GM21390 (cell line): ENCODE measurements around the gene PLCB4.

Experiments used
- ATAC-seq: cut with Tn5 transposase; IDR thresholded peaks from one replicate; pipeline ENCODE4 v1.9.1; 2021; ENCODE audit not compliant: unreplicated experiment

The PLCB4 gene

DNA sequence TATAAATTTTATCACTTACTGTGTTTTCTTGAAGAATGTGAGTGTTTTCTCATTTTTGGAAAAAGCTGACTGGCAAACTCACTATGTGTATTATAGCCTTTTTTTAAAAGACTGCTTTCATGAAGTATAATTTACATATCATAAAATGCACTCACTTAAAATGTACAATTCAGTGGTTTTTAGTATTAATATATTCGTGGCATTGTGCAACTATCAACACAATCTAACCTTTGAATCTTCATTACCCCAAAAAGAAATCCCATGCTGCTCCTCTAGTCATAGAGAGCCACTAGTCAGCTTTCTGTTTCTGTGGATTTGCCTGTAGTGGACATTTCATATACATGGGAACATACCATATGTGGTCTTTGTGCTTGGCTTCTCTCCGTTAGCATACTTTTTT is 143.8 kb downstream of the PLCB4 start:
- no peak for ATAC-seq

DNA sequence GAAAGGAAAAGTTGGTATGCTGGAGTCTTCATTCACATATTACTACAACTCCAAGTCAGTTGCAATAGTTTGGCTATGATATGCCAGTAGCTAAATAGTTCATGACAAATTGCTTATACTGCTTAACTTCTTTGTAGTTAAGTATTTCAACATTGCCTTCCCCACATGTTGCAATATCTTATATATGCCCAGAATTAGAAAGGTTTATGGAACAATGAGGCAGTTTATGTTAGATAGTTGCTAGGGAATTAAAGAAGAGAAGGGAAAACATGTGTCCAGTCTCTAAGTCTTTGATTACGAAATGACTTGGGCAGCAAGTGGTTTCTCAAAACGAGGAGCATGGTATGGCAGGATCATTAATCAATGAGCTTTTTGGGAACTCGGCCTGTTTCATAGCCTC is 145.8 kb downstream of the PLCB4 start:
- no peak for ATAC-seq

GRCh38 chr20:9215539-9215938 is 146.7 kb downstream of the PLCB4 start:
- no peak for ATAC-seq

- no peak for ATAC-seq
These were observed 149.7 kb downstream of the PLCB4 start for GRCh38 chr20:9218531-9218961.

GRCh38 chr20:9220874-9221547 is 152.1 kb downstream of the PLCB4 start:
- ATAC-seq, result no peak

- no peak for ATAC-seq
These were observed 154.4 kb downstream of the PLCB4 start for GRCh38 chr20:9223296-9223695.

- ATAC-seq, result no peak
These were observed 157.0 kb downstream of the PLCB4 start for GRCh38 chr20:9225879-9226278.

GRCh38 chr20:9227896-9228615 is 159.2 kb downstream of the PLCB4 start:
- no peak for ATAC-seq

DNA sequence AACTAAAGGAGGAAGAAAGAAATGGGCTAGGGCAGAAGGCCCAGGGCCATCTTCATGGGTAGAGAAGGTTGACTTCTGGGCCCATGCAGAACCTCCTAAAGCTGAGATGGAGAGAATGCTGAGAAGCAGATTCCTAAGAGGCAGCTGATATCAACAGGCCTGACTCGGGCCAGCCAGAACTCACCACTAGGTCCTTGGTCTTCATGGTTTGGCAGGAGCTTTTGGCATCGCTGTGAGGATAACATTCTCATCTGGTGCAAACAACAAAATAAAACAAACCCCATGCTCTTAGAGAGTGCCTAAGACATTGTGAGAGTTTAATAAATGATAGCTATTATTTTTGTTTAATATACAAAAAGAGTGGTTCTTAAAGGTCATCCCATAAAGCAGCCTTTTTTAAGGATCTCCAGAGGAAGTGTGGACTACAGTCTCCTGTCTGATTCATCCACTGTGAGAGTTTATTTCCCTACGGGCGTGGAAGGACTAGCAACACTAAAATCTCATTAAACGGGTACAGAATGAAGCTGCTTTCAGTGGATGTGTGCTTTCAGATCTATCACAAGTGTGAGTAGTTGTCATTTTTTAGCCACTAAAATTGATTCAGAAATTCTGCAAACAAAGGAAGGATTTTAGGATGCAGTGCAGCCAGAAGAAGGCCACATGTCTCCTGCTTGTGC is 160.0 kb downstream of the PLCB4 start:
- no peak for ATAC-seq

- ATAC-seq, result no peak
These were observed 161.5 kb downstream of the PLCB4 start for GRCh38 chr20:9230406-9230805.

- no peak for ATAC-seq
These were observed 164.9 kb downstream of the PLCB4 start for GRCh38 chr20:9233804-9234203.

- no peak for ATAC-seq
These were observed 166.6 kb downstream of the PLCB4 start for GRCh38 chr20:9235518-9235917.

DNA sequence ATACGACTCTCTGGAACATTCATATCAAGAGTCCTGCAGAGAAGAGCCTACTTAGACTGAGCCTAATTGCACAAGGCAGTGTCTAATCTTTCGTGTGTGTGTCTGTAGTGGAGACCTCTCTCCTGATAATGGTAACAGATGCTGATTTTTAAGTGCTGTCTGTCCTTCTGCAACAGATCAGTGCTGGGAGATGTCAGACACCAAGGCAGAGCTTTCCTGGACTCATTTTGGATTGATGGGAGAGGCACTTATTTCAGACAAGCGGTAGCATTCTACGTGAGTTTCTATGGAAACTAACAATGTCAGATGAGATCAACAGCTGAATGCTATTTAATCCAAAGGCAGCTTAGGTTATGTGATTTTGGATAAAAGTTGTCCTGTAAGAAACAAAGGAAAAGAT is 167.6 kb downstream of the PLCB4 start:
- no peak for ATAC-seq

- no peak for ATAC-seq
These were observed 172.4 kb downstream of the PLCB4 start for GRCh38 chr20:9241232-9241692.

DNA sequence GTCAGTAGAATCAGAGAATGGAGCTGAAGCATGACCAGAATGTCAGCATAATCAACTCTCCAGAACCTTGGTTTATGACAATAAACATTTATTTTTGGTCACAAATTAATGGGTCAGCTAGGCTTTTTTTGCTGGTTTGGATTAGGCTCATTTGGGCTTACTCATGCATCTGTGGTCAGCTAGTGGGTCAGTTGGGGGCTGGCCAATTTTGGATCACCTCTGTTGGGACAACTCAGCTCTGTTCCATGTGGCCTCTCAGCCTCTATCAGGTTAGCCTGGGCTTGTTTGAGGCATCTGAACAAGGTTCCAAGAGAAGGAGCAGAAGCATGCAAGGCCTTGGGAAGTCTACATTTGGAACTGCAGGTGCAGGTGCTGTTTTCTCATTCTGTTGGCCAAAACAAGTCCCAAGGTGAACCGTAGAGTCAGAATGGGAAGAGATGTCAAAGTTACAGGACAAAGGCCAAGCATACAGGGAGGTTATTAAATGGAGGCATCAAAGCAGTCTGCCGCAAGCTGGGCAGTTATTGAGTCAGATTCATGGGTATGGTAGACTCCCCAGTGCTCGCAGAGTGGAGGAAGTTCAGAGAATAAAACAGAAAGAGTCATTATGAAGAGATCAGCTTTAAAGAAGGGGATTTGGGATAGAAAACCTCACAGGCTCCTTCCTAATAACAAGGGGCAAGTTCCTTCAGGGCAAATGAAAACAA is 173.0 kb downstream of the PLCB4 start:
- no peak for ATAC-seq

- no peak for ATAC-seq
These were observed 175.1 kb downstream of the PLCB4 start for GRCh38 chr20:9243986-9244385.

DNA sequence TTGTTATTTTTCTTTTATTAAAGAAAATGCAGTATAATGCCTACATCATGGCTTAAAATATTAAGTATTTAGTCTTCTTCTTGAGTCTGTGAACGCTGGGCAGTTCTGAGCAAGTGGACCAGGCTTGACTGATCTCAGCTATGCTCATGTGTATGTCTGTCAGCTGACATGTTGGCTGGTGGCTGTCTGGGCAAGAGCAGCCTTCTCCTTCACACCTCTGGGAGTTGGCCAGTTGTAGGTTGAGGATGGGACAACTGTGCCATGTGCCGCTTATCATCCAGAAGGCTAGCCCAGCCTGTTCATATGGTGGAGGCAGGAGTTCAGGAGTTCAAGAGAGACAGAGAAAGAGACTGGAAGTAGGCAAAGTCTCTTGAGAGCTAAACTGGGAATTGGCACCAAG is 175.9 kb downstream of the PLCB4 start:
- ATAC-seq, result no peak

DNA sequence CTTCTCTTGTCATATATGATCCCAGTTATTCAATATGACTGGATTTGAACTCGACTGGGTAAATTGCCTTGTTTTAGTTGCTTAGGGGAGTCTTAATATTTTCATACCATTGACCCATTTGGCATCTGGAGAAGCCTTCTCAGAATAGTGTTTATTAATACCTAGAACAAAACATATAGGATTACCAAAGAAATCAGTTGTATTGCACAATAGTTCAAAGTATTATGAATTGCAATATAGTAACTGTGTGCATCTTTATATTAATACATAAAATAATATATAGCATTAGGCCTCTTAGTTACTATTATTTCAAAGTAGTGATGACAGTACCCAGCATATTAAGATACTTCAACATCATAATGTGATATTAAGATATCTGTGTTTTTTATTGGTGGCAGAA is 177.8 kb downstream of the PLCB4 start:
- ATAC-seq, result no peak

- ATAC-seq, result no peak
These were observed 181.6 kb downstream of the PLCB4 start for GRCh38 chr20:9250511-9250910.

- no peak for ATAC-seq
These were observed 184.2 kb downstream of the PLCB4 start for GRCh38 chr20:9253006-9253539.

DNA sequence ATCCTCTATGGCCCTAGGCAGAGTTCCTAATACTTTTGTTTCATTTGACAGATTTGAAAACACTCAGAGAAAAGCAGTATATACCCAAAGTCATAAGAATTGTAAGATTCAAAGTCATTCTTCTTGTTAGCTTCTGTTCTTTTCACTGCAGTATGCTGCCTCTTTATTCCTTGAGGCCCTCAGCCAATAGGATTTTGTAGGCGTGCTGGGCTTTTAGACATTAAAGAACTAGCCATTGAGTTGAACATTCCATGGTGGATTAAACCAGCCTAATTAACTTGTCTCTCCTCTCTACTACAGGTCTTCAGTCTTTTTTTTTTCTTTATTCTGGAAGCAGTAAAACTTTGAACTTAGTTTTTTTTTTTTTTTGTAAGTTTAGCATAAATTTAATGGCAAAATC is 186.3 kb downstream of the PLCB4 start:
- ATAC-seq, result no peak
